A549 (cell line): ENCODE data around the gene TRIO. TPM values are rescaled to one million over a fixed set of nuclear protein-coding genes. Genes with fewer than 3 reads are reported as not detected.

ENCODE experiments used
- ATAC-seq, 2 experiments: fragments of 200-7000 bp in 1 of 2; fragments of >200 bp in 1 of 2; cut with Nextera tagmentation in 1 of 2; cut with Tn5 transposase in 1 of 2; 3 replicates each; pipeline versions ENCODE4 v1.8.0 to v1.9.1; 2018 to 2020; ENCODE audit warnings: mild to moderate bottlenecking in 1 of 2, moderate library complexity in 1 of 2
- CTCF ChIA-PET: fragments of 300-600 bp; sonication (Branson Sonifier 250); formaldehyde crosslinking; extraction: SDS; loops from one replicate; lab custom pipeline; 2021; ENCODE audit warnings: antibody characterized with exemption, inconsistent platforms; lab: Yijun Ruan, JAX
- POLR2A ChIA-PET: fragments of 350-600 bp; formaldehyde crosslinking; extraction: SDS; loops from one replicate; lab custom pipeline; 2021; ENCODE audit warnings: antibody characterized with exemption, inconsistent platforms; lab: Yijun Ruan, JAX
- DNase-seq, 2 experiments: peaks; one replicate each; pipeline versions ENCODE4 v3.0.0 to v3.0.0-alpha.2; 2011 to 2016; ENCODE audit warnings: low read depth in 1 of 2, low spot score in 1 of 2
- FAIRE-seq: peaks from 2 replicates; lab custom pipeline; 2011; peaks lifted over from hg19 to GRCh38; lab: Jason Lieb, UNC
- H3K27ac ChIP-seq, 2 experiments: fragments of >200 bp; sonication (Bioruptor Twin); formaldehyde crosslinking; 3 replicates each; pipeline ENCODE4 v1.5.1; 2016 to 2017
- H3K4me1 ChIP-seq: fragments of >200 bp; sonication (Bioruptor Twin); formaldehyde crosslinking; 3 replicates; pipeline ENCODE4 v1.6.1; 2016
- H3K4me2 ChIP-seq: fragments of >200 bp; sonication (Bioruptor Twin); formaldehyde crosslinking; 3 replicates; pipeline ENCODE4 v1.6.1; 2016
- H3K4me3 ChIP-seq: fragments of >200 bp; sonication (Bioruptor Twin); formaldehyde crosslinking; 3 replicates; pipeline ENCODE4 v1.5.1; 2016
- H3K9me3 ChIP-seq: fragments of >200 bp; sonication (Bioruptor Twin); formaldehyde crosslinking; 3 replicates; pipeline ENCODE4 v1.6.1; 2016
- CBX2 ChIP-seq: fragments of 200-600 bp; sonication (generic); IDR thresholded peaks from 2 replicates; pipeline ENCODE4 v1.6.1; 2016; ENCODE audit warnings: low read depth, mild to moderate bottlenecking, borderline replicate concordance
- CEBPB ChIP-seq, 2 experiments: fragments of >200 bp in 1 of 2; sonication (Bioruptor Twin) in 1 of 2; formaldehyde crosslinking in 1 of 2; IDR thresholded peaks; 2 replicates each; pipeline ENCODE4 v1.6.1; 2012 to 2016
- EHF ChIP-seq: fragments of 250-450 bp; sonication (Bioruptor Pico); IDR thresholded peaks from 2 replicates; pipeline ENCODE4 v1.5.0; 2020; ENCODE audit warnings: mild to moderate bottlenecking
- EP300 ChIP-seq, 2 experiments: fragments of >200 bp; sonication (Bioruptor Twin); formaldehyde crosslinking; IDR thresholded peaks; 2 replicates in 1 of 2; 3 replicates in 1 of 2; pipeline ENCODE4 v1.6.1; 2016 to 2017
- FOSL2 ChIP-seq, 2 experiments: fragments of 450-650 bp in 1 of 2; fragments of >200 bp in 1 of 2; sonication (Bioruptor Twin) in 1 of 2; formaldehyde crosslinking; IDR thresholded peaks; 2 replicates each; pipeline versions ENCODE4 v1.5.0 to v1.6.1; 2016 to 2020; ENCODE audit warnings: mild to moderate bottlenecking in 1 of 2, moderate library complexity in 1 of 2
- FOXS1 ChIP-seq: fragments of 250-450 bp; sonication (Bioruptor Pico); IDR thresholded peaks from 2 replicates; pipeline ENCODE4 v1.5.0; 2020; ENCODE audit warnings: mild to moderate bottlenecking, moderate library complexity
- HEYL ChIP-seq: fragments of 250-450 bp; sonication (Bioruptor Pico); IDR thresholded peaks from 2 replicates; pipeline ENCODE4 v1.8.0; 2021; ENCODE audit warnings: mild to moderate bottlenecking, moderate library complexity
- JUN ChIP-seq, 2 experiments: fragments of >200 bp; sonication (Bioruptor Twin); formaldehyde crosslinking; IDR thresholded peaks; 2 replicates in 1 of 2; 3 replicates in 1 of 2; pipeline ENCODE4 v1.6.1; 2016 to 2017
- JUNB ChIP-seq: fragments of >200 bp; sonication (Bioruptor Twin); formaldehyde crosslinking; IDR thresholded peaks from 2 replicates; pipeline ENCODE4 v1.6.1; 2016
- MAZ ChIP-seq: fragments of 150-350 bp; IDR thresholded peaks from 2 replicates; pipeline ENCODE4 v1.6.1; 2014; ENCODE audit warnings: antibody characterized with exemption, low read depth, low read length, borderline replicate concordance
- MYC ChIP-seq: IDR thresholded peaks from 2 replicates; pipeline ENCODE4 v1.6.1; 2012; ENCODE audit warnings: mild to moderate bottlenecking, inconsistent platforms, low read length, improper control_type of control experiment, borderline replicate concordance
- NPAS2 ChIP-seq: fragments of 250-450 bp; sonication (Bioruptor Pico); IDR thresholded peaks from 2 replicates; pipeline ENCODE4 v1.8.0; 2022; ENCODE audit warnings: mild to moderate bottlenecking, moderate library complexity, borderline replicate concordance
- PHF8 ChIP-seq: fragments of 200-600 bp; sonication (generic); IDR thresholded peaks from 2 replicates; pipeline ENCODE4 v1.6.1; 2016; ENCODE audit warnings: low read depth, mild to moderate bottlenecking, antibody characterized with exemption, moderate library complexity, borderline replicate concordance
- POLR2AphosphoS2 ChIP-seq: conservative IDR thresholded peaks from 2 replicates; pipeline ENCODE4 v1.6.1; 2012; ENCODE audit warnings: low read length, improper control_type of control experiment, inconsistent platforms
- RARB ChIP-seq: fragments of 250-450 bp; sonication (Bioruptor Pico); IDR thresholded peaks from 2 replicates; pipeline ENCODE4 v1.8.0; 2021; ENCODE audit warnings: mild to moderate bottlenecking, moderate library complexity
- RCOR1 ChIP-seq: fragments of 150-350 bp; IDR thresholded peaks from 2 replicates; pipeline ENCODE4 v1.6.1; 2014; ENCODE audit warnings: antibody characterized with exemption, low read length, low read depth
- RFX5 ChIP-seq: fragments of 450-650 bp; IDR thresholded peaks from 2 replicates; pipeline ENCODE4 v1.7.1; 2014; ENCODE audit warnings: antibody characterized with exemption, mild to moderate bottlenecking, moderate library complexity
- RNF2 ChIP-seq: fragments of 200-600 bp; sonication (generic); IDR thresholded peaks from 2 replicates; pipeline ENCODE4 v1.6.1; 2016; ENCODE audit warnings: low read depth, mild to moderate bottlenecking, antibody characterized with exemption, moderate library complexity, borderline replicate concordance
- SMC3 ChIP-seq: fragments of >200 bp; sonication (Bioruptor Twin); formaldehyde crosslinking; IDR thresholded peaks from 3 replicates; pipeline ENCODE4 v1.6.1; 2018; ENCODE audit warnings: inconsistent platforms
- SREBF2 ChIP-seq: fragments of 450-650 bp; IDR thresholded peaks from 2 replicates; pipeline ENCODE4 v1.6.1; 2014; ENCODE audit warnings: mild to moderate bottlenecking, moderate library complexity
- ZFP36 ChIP-seq: fragments of 450-650 bp; IDR thresholded peaks from 2 replicates; pipeline ENCODE4 v1.6.1; 2014; ENCODE audit warnings: borderline replicate concordance; ENCODE audit not compliant: partially characterized antibody
- ZSCAN20 ChIP-seq: fragments of 250-450 bp; sonication (Bioruptor Pico); IDR thresholded peaks from 2 replicates; pipeline ENCODE4 v1.8.0; 2022; ENCODE audit warnings: mild to moderate bottlenecking, moderate library complexity
- WGBS: methylation state at CpG from one replicate; pipeline ENCODE4 v1.1.6; 2017; ENCODE audit errors: missing lambda C conversion rate; 5-methylcytosine and 5-hydroxymethylcytosine counted together
- polyA plus RNA-seq, 4 experiments: library from polyadenylated mRNA; depleted of rRNA in 3 of 4; stranded (reverse); fragments of >200 nt; fragmentation: RNase III in 1 of 4; extraction: RNeasy Plus Mini Kit Qiagen cat#74134 plus additional on column Dnase treatment in 1 of 4; gene quantifications; 2 replicates in 3 of 4; 3 replicates in 1 of 4; pipeline ENCODE4 v1.2.3, GENCODE V29; 2011 to 2017
- TF ChIP-seq, protein P1 (sequence below): fragments of 150-350 bp; IDR thresholded peaks from 2 replicates; pipeline ENCODE4 v1.6.1; 2014; ENCODE audit warnings: low read depth, mild to moderate bottlenecking, low read length
- TF ChIP-seq, protein P2 (sequence below): fragments of 250-450 bp; sonication (Bioruptor Pico); IDR thresholded peaks from 2 replicates; pipeline ENCODE4 v1.5.0; 2020; ENCODE audit warnings: low read depth, mild to moderate bottlenecking, moderate library complexity
- TF ChIP-seq, protein P3 (sequence below): fragments of 450-650 bp; IDR thresholded peaks from 2 replicates; pipeline ENCODE4 v1.6.1; 2014; ENCODE audit warnings: antibody characterized with exemption
- TF ChIP-seq, protein P4 (sequence below): IDR thresholded peaks from 2 replicates; pipeline ENCODE4 v1.6.1; 2012
- TF ChIP-seq, protein P5 (sequence below): fragments of >200 bp; sonication (Bioruptor Twin); formaldehyde crosslinking; IDR thresholded peaks from 3 replicates; pipeline ENCODE4 v1.5.1; 2016

TRIO gene
- polyA plus RNA-seq, 2 of the 4 experiments (the other 2 are of a cell fraction), result 47.5 to 79.0 TPM

DNA sequence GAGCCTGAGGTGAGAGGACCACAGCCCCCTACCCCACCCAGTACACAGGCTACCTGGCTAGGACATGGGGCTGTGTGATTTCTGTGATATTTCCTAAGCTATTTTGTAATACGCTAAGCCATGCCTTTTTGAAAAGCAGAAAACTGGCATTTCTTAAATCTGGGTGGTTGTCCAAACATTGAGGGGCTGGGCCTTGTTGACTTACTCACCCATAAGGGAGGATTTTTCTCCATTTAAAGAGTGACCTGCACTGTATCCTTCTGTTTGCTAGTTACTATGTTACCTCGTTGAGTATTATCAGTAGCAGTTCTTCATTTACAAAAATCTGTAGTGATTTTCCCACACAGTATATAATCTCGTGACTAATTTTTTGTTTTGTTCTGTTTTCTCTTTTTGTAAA lies 321.0 kb downstream of the TRIO start:
- WGBS, result 48% methylated on average over 3 of the region's 3 CpGs
- POLR2A ChIA-PET, result no interaction called here
- no peaks in the 10 kb centered on the region for H3K9me3 ChIP-seq
- CTCF ChIA-PET, result interaction anchor here (0.8 kb wide), 1 partner anchor 8 kb away, joined by 3 read pairs; no protein-coding TSS in a partner anchor
- FAIRE-seq (no peak), ATAC-seq (peak in 1 of 2 experiments; percentile 41; a peak in 3 of 6 replicates), DNase-seq (peak in 1 of 2 experiments; percentile 29)
- peak overlapping the region; percentile 42 for H3K4me2 ChIP-seq
- TF ChIP-seq CEBPB (IDR thresholded peaks at IDR 0.05), result no peak
- no peak for TF ChIP-seq SREBF2
- no peak for TF ChIP-seq MYC
- no peak for TF ChIP-seq POLR2AphosphoS2
- TF ChIP-seq JUN (IDR thresholded peaks at IDR 0.05), result no peak
- no peak for TF ChIP-seq RCOR1
- no peak for TF ChIP-seq RNF2
- TF ChIP-seq ZFP36, result no peak
- no peak for TF ChIP-seq EHF
- TF ChIP-seq EP300 (IDR thresholded peaks at IDR 0.05), result no peak
- TF ChIP-seq, protein P1, sequence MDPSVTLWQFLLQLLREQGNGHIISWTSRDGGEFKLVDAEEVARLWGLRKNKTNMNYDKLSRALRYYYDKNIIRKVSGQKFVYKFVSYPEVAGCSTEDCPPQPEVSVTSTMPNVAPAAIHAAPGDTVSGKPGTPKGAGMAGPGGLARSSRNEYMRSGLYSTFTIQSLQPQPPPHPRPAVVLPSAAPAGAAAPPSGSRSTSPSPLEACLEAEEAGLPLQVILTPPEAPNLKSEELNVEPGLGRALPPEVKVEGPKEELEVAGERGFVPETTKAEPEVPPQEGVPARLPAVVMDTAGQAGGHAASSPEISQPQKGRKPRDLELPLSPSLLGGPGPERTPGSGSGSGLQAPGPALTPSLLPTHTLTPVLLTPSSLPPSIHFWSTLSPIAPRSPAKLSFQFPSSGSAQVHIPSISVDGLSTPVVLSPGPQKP, result no peak
- no peak for TF ChIP-seq HEYL
- TF ChIP-seq, protein P2, sequence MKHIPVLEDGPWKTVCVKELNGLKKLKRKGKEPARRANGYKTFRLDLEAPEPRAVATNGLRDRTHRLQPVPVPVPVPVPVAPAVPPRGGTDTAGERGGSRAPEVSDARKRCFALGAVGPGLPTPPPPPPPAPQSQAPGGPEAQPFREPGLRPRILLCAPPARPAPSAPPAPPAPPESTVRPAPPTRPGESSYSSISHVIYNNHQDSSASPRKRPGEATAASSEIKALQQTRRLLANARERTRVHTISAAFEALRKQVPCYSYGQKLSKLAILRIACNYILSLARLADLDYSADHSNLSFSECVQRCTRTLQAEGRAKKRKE (CRISPR knock-in tag), result no peak
- TF ChIP-seq NPAS2, result no peak
- H3K4me3 ChIP-seq, result no peak overlapping the region
- H3K27ac ChIP-seq, result peak overlapping the region; percentile 54 to 70; a peak in 5 of 6 replicates
- H3K4me1 ChIP-seq, result peaks cover 19% of the 10 kb centered on the region

DNA sequence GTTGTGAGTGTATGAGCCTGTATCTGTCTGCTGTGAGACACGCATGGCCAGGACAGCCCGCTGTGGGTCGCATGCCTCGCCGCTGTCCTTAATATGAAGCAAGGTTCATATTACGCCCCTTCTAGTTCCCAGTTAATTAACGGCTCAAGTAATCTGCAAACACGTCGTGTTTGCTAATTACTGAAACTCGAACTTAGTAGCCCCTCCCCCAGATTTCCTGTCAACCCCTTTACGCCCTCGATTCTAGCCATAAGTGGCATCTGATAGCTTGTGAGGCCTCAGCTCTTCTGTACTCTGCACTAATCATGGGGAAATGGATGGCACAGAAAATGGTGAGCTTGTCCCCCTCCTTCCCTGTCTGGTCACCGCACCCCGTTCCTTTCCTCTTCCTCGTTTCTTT lies 321.5 kb downstream of the TRIO start:
- H3K4me3 ChIP-seq, result no peak overlapping the region
- no peak for FAIRE-seq
- ATAC-seq, result no peak
- H3K4me1 ChIP-seq, result peaks cover 19% of the 10 kb centered on the region
- POLR2A ChIA-PET, result no interaction called here
- no peak for DNase-seq
- TF ChIP-seq RCOR1 (no peak), SREBF2 (no peak), ZSCAN20 (CRISPR knock-in tag) (no peak), CBX2 (no peak), MAZ (no peak), JUNB (no peak), CEBPB (IDR thresholded peaks at IDR 0.05) (no peak), NPAS2 (no peak), RARB (no peak), FOSL2 (IDR thresholded peaks at IDR 0.05) (no peak), FOSL2 (CRISPR knock-in tag; IDR thresholded peaks at IDR 0.05) (no peak), FOXS1 (CRISPR knock-in tag) (no peak), RFX5 (no peak), SMC3 (no peak), PHF8 (no peak)
- TF ChIP-seq, protein P3, sequence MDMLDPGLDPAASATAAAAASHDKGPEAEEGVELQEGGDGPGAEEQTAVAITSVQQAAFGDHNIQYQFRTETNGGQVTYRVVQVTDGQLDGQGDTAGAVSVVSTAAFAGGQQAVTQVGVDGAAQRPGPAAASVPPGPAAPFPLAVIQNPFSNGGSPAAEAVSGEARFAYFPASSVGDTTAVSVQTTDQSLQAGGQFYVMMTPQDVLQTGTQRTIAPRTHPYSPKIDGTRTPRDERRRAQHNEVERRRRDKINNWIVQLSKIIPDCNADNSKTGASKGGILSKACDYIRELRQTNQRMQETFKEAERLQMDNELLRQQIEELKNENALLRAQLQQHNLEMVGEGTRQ, result no peak
- TF ChIP-seq, protein P2 (CRISPR knock-in tag), result no peak
- TF ChIP-seq, protein P4, sequence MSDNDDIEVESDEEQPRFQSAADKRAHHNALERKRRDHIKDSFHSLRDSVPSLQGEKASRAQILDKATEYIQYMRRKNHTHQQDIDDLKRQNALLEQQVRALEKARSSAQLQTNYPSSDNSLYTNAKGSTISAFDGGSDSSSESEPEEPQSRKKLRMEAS, result no peak
- TF ChIP-seq, protein P5, sequence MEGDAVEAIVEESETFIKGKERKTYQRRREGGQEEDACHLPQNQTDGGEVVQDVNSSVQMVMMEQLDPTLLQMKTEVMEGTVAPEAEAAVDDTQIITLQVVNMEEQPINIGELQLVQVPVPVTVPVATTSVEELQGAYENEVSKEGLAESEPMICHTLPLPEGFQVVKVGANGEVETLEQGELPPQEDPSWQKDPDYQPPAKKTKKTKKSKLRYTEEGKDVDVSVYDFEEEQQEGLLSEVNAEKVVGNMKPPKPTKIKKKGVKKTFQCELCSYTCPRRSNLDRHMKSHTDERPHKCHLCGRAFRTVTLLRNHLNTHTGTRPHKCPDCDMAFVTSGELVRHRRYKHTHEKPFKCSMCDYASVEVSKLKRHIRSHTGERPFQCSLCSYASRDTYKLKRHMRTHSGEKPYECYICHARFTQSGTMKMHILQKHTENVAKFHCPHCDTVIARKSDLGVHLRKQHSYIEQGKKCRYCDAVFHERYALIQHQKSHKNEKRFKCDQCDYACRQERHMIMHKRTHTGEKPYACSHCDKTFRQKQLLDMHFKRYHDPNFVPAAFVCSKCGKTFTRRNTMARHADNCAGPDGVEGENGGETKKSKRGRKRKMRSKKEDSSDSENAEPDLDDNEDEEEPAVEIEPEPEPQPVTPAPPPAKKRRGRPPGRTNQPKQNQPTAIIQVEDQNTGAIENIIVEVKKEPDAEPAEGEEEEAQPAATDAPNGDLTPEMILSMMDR, result no peak
- CTCF ChIA-PET, result interaction anchor here (1.0 to 1.8 kb wide), 2 partner anchors 10 to 12 kb away, joined by 3 to 7 read pairs; no protein-coding TSS in a partner anchor
- H3K27ac ChIP-seq, result peak overlapping the region in 1 of 2 experiments; percentile 24; a peak in 1 of 6 replicates
- H3K4me2 ChIP-seq, result no peak overlapping the region
- WGBS, result 94% methylated on average over 15 of the region's 15 CpGs
- H3K9me3 ChIP-seq, result no peaks in the 10 kb centered on the region
